EL (cell line): ENCODE results near the gene CPEB3.
"Not testable (repeated sequence)": the region's sequence is repeated elsewhere in the genome, so short reads cannot be mapped to it uniquely, and the experiment has no call there.

Source experiments
- DNase-seq: peaks from one replicate; pipeline ENCODE4 v3.0.0-alpha.2; 2016

Gene CPEB3

DNA sequence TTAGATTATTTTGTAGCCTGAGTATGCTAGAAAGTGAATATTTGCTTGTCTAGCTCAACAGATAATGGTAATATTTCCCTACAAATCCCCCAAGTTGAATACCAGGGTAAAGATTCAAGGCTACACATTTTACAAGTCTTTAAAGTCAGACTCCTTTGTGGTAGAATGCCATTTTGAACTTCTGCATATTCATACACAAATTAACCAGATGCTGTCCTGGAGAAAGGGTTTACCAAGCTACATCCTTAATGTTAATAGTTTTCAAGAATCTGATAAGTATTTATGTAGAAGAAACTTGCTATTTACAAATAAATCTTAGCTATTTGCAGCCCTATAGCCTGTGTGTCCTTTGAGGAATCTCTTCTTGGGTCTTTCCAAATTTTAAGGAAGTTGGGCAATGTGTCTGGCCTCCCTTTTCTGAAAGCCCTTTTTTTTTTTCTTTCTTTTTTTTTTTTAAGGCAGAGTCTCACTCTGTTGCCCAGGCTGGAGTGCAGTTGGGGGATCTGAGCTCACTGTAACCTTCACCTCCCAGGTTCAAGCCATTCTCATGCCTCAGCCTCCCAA, 82.6 kb downstream of the CPEB3 start:
- DNase-seq, result no peak

DNA sequence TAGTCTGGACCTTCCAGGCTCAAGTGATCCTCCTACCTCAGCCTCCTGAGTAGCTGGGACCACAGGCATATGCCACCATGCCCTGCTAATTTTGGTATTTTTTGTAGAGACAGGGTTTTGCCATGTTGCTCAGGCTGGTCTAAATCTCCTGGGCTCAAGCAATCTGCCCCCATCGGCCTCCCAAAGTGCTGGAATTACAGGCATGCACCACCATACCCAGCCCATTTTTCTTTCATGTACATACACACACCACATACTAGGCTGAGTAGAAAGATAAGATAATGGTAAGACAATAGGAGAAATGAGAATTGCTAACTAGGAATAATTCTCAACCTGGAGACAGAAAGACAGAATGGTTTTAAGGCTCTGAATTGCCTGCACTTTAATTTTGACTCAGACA, 83.8 kb downstream of the CPEB3 start:
- no peak for DNase-seq

DNA sequence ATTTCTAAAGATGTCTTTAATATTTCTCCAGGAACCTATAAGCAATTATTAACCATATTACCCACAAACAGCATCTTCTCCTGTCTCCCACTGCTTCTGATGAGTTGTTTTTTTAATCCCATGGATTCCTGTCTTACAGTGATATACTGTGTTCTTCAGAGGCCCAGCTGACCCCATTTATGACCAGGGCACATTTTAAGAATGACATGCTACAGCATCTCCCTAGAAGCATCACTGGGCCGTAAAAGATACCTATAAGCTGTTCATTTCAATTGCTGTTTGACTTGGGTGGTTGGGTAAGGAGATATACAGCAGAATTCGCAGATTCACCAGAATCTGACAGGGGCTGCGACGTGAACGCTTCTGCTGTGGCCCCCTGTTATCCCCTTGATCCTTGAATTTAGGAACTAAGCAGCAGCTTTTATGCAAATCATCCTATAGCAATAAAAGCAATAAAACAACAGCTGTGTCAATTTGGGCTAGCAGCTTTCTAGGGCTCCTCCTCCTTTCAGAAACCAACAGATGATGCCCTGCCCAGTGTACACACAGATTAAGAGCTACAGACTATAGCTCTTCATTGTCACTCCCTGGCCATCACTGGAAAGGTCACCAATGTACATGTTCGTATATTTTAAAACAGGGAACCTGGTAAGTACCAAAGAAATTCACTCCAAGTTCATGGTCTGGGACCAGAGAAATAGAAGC, 86.8 kb downstream of the CPEB3 start:
- DNase-seq, result no peak

DNA sequence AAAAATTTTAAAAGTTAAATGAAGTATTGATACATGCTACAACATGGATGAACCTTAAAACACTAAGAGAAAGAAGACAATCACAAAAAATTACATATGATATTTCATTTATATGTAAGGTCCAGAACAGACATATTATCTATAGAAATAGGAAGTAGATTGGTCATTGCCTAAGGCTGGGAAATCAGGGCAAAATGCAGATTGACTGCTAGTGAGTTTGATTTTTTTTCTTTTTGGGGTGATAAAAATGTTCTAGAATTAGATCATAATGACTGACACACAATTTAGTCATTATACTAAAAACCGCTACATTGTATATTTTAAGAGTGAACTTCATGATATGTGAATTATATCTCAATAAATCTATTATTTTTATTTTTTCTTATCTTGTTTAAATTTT, 88.3 kb downstream of the CPEB3 start:
- DNase-seq, result no peak

DNA sequence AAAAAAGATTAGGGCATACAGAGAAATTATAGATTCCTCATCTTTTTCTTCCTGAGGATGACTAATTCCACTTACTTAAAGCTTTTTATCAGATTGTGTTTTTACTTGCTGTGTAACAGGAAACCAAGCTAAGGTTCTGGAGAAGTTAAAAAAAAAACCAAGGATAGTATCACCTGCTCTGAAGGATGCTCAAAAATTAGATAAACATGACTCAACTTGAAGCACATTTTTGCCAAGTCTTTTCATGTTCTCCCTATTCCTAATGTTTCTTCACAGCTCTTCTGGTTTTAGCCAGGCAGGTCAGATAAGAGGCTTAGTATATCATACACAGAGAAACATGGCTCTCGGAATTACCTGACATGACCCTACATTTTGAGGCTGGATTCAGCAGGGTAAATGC, 90.3 kb downstream of the CPEB3 start:
- DNase-seq, result no peak

DNA sequence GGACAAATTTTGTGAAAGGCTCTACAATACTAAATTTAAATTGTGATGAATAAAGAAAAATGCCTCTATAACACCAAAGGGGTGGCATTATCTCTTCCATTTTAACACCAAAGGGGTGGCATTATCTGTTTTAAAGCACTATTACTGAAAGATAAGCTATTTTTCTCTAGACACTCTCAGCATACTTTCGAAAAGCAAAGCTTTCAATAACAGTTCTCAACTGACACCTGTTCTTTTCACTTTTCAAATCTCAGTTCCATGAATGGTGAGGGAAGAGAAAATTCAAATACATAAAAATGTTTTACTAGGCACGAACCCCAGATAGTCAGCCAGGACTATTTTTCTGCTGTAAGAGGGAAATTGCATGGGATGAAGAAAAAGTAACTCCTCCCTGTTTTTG, 103.8 kb downstream of the CPEB3 start:
- DNase-seq, result no peak

DNA sequence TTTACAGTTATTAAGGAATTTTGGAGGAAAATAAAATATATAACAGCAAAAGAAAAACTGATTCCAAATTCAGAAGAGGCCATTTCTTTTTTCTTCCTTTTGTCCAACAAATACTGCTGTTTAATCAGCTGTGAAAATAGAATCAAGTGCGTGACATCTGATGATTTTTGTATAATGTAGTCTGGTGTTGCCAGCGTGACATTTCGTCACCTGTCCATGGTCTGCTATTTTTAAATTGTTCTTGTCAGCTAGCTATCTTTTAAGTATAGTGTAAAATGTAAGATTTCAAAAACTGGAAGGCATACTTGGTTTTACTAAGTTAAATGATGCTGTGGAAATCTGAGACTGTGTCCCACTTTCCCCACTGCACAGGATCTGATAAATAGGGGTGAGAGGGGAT, 105.9 kb downstream of the CPEB3 start:
- DNase-seq, result no peak

DNA sequence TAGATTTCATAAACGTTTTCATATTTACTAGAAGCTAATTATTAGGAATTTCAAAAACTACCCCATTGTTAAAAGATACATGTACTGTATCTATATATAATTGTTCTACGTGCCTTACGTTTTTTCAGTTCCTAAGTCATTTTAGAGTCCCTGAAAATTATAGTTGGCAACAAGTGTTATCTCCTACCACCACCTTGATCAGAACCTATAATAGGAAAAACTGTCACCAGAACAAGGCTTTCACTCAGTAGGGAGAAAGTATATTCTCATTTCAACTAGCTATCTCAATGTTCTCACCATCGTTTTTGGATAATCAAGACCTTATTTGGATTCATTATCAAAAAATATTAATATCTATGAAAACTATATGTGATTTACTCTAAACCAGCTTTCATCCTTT, 107.7 kb downstream of the CPEB3 start:
- DNase-seq, result no peak

DNA sequence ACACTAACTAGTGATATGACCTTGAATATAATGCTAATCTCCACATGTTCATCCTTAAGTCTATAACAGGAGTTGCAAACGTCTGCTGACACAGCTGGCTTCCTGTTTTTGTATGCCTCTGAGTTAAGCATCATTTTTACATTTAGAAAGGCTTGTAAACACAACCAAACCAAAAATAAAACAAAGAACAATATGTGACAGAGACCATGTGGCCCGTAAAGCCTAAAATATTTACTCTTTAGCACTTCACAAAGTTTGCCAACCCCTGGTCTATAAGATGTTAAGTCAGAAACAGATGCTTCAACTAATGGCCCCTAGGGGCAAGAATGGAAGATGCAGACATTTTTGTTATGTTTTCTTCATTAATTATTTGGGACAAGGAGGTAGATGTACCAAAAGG, 109.3 kb downstream of the CPEB3 start:
- peak; percentile 3 for DNase-seq

DNA sequence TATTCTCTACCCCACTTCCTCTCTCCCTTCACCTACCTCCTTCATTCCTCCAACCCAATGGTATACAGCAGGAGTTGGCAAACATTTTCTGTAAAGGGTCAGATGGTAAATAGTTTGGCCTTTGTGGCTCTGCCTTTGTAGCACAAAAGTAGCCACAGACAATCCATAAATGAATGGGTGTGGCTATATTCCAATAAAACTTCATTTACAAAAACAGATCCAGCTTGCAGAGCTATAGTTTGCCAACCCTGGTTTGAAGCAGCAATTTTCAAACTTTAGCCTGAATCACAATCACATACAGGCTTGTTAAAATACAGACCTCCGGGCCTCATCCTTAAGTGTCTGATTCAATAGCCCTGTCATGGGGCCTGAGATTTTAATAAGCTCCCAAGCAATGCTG, 110.5 kb downstream of the CPEB3 start:
- DNase-seq, result no peak

DNA sequence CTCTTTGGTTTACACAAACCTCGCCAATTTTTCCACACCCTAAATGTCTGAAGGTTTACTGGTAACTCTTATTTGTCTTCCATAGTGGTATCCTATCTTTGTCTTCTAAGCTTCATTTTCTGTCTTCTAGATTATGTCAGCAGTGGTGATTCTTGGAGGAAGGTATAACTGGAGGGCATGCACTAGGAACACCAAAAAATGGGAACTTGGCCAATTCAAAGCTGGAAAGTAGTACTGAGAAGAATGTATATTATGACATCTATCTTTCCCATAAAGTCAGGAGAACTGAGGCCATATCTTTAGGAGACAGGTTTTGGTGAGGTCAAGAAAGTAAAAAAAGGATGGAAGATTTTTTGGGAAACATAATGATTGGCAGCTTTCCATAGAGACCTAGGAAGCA, 113.3 kb downstream of the CPEB3 start:
- DNase-seq, result peak; percentile 11

DNA sequence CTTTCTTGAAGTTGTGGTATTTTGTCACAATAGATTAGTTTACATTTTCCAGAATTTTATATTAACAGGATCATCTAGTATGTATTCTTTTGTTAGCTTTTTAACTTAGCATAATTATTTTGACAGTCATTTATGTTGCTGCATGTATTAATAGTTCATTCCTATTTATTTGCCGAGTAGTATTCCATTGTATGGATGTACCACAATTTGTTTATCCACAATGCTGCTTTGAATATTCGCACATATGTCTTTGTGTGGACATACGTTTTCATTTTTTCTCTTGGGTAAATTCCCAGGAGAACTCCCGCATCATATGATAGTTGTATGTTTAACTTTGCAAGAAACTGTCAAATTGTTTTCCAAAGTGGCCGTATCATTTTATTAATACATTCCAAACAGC, 115.7 kb downstream of the CPEB3 start:
- DNase-seq, result no peak

DNA sequence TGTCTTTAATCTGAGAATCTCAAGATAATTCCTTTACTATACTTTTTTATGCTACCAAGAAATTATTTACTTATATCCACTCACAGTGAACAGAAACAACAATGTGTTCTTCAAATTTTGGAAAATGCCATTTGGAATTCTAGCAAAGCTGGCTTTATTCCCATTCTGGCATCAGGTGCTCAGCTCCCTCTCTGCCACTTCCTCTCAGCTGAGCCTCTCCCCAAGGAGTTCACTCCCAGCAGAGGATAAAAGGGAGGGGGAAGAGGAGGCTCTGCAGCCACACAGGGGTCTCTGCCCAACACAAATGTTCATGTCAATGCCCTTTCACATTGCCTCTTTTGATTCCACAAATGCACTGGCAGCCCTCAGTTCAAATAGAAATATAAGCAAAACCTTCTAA, 116.9 kb downstream of the CPEB3 start:
- no peak for DNase-seq

DNA sequence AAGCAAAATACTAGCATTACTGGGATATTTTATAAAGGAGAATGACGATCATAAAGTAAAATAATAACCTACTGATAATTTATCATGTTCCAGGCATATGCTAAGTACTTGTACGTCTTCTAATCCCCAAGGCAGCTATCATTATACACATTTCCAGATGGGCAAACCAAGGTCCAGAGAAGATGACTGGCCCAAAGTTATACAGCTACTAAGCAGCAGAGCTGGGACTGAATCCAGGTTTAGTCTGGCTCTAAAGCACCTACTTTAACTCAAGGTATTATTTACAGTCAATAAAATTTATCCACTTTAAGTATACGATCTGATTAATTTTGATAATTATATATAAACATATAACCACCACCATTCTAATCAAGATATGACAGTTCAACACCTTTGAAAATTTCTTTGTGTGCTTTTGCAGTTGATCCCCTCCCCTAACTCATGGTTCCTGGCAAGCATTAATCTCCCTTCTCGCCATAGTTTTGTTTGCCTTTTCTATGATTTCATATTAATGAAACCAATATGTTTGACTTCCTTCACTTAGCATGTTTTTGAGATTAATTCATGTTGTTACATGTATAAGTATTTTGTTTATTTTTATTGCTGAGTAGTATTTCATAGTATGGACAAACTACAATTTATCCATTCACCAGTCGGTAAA, 126.7 kb downstream of the CPEB3 start:
- no peak for DNase-seq

DNA sequence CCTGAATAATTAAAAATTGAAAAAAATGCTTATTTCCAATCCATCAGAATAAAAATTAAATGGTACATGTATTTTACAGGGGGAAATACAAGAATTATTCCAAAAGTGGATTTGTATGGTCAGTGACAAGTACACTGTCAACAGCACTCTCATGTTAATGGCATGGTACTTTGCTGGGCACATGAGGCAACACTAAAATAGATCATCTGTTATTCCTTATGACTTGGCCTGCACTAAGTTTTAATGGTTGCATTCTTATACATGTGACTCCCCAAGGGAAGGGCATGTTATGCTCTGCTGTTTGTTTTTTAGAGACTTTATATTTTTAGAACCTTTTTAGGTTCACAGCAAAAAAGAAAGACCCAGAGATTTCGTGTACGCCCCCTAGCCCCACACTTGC, 128.3 kb downstream of the CPEB3 start:
- no peak for DNase-seq

DNA sequence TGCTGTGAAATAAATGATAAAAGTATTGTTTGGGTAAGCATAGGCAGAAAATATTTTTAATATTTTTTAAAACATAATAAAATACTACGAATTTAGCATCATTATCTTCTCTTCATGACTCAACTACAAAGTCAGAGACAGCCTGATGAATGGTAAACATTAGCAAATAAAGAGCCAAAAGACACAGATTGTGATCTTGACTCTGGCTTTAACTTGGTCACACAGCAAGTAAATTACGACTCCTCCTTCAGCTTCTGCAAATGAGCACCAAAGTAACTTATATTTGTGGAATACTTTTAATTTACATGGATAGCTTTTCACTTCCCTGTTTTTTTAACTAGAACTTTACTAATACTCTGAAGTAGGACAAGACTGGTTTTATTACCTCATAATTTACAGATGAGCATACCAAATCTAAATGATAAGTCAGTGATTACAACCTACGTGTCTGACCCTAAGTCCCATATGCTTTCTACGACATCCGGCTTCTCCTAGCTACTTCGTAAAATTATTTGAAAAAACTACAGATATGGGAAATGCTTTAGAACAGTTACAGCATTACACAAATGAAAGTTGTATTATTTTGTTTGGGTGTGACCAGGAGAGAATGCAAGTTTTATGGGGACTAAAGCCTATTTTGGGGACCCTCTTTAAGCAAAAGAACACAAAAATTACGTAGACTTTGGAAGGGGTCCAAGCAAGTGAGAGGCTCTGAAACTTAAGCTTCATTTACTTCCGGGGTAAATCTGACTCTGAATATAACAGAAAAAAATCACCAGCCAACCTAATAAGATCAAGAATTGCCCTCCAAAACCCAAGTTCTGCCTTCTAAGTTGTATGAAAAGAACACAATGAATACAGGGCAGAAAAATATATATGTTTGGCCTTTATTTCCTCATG, 133.8 kb downstream of the CPEB3 start:
- no peak for DNase-seq

DNA sequence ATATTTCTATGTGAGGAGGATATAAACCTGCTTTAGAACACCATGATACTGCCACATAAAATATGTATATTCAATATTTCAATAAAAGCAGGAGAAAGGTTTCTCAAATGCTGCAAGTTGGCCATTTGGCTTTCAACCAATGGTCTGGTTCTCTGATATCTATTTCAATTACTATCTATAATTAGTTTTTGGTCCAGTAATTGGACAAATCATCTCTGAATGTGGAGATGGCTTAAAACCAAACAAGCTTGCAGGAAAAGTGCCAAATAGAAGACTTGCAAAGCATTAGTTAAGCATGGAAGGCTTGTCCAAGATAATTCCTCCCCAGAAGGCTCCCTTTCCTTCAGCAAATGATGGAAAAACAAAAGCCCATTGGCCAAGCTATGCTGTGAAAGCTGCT, 140.1 kb downstream of the CPEB3 start:
- no peak for DNase-seq

DNA sequence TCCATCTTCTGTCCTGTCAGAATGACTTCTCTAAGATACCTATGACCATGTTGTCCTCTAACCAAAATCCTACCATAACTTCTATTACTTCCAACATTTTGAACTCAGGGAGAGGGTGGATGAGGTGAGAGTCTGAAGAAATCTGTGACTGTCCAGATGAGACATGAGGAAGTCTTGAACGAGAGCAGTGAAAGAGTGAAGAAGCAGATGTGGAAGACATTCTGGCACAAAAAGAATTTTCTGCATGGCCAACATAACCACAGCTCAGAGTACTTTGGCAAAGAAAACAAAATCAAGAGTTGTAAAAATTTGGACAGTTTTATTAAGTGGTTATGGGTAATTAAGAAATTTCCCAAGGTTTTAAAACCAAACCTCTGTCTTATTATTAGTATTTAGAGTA, 141.6 kb downstream of the CPEB3 start:
- no peak for DNase-seq

DNA sequence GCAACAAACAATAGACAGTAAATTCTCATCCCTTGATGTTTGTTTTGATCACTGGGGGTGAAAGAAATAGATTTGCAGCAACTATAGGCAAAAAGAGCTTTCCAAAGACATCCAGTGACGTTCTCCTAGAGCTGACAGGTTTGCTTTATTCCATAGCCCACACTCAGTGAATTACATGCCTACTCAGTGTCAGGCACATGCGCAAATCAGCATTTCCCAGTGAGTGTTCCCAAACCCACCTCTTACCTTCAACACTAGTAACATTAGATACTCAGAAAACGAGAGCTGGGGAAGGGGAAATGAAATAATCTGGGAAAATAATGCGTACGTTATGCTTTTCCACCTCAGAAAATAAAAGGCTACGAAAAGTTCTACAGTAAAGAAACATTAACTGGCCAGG, 144.1 kb downstream of the CPEB3 start:
- DNase-seq, result no peak

DNA sequence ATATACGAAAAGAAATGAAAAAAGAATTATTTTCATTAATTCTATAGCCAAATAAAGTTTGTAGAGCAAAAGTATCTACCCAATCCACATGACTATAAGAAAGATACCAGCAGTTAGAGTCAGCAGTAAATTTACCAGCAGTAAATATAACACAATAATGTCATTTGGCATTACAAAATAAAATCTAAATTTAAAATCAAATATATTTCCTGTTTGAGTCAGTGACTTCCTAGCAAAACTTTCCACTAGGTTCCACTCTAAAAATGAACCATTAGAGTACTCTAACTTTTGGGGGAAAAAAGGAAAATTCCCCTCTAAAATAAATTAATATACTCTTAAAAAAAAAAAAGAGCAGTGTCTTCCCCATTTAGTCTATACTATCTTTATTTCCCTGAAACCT, 144.8 kb downstream of the CPEB3 start:
- no peak for DNase-seq

DNA sequence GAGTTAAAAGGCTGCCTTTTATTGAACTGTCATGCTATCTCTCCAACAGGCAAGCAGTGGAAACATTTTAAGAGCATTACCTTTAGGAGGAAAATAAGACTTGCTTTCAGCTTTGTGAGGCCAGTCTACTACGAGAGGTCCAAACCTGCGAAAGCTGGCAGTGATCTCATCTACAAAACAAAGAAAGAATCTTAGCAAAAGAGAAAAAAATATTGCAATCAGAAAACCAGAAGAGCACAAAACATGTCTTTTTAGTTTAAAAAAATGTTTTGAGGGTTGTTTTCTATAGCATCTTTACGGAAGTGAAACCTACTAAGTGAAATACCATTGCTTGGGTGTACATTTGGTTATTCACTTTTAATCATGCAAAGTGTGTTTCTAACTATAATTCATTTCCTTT, 147.9 kb downstream of the CPEB3 start:
- no peak for DNase-seq

DNA sequence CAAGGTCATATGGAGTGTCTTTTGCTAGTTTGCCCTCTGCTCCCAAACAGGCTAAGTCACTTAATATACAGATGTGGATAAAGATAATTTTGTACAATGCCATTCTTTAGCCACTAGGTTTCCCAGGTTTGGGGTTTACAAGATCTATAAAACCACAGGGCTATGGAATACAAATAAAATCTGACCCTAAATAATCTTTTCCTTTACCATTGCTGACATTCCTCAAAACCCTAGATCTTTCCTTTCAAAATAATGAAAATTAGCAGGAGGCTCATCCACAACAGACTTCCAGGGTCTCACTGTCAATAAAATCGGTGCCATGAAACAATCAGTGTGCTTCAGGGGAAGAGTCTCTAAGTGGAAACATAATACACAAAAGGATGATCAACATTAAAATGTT, 148.4 kb downstream of the CPEB3 start:
- DNase-seq, result peak; percentile 14

DNA sequence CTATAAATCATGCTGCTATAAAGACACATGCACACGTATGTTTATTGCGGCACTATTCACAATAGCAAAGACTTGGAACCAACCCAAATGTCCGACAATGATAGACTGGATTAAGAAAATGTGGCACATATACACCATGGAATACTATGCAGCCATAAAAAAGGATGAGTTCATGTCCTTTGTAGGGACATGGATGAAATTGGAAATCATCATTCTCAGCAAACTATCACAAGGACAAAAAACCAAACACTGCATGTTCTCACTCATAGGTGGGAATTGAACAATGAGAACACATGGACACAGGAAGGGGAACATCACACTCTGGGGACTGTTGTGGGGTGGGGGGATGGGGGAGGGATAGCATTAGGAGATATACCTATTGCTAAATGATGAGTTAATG, 149.7 kb downstream of the CPEB3 start:
- DNase-seq, result not testable (repeated sequence)

DNA sequence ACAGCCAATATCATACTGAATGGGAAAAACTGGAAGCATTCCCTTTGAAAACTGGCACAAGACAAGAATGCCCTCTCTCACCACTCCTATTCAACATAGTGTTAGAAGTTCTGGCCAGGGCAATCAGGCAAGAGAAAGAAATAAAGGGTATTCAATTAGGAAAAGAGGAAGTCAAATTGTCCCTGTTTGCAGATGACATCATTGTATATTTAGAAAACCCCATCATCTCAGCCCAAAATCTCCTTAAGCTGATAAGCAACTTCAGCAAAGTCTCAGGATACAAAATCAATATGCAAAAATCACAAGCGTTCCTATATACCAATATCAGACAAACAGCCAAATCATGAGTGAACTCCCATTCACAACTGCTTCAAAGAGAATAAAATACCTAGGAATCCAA, 156.8 kb downstream of the CPEB3 start:
- not testable (repeated sequence) for DNase-seq
